Smooth muscle cell (in vitro differentiated cells): ENCODE results near the gene SYT5. TPM values are rescaled to one million over a fixed set of nuclear protein-coding genes. Genes with fewer than 3 reads are reported as not detected.

Source experiments
- DNase-seq: peaks from one replicate; lab custom pipeline; 2025; ENCODE audit not compliant: unreplicated experiment; lab: John Stamatoyannopoulos, UW
- H2AFZ ChIP-seq: fragments of 200-600 bp; sonication (generic); 2 replicates; pipeline ENCODE4 v1.6.0; 2016; ENCODE audit warnings: antibody characterized with exemption, low read depth, mild to moderate bottlenecking
- H3F3A ChIP-seq: fragments of 200-600 bp; sonication (generic); 2 replicates; pipeline ENCODE4 v1.6.0; 2017; ENCODE audit warnings: antibody characterized with exemption, low read depth
- H3K27ac ChIP-seq: fragments of 200-600 bp; sonication (generic); 2 replicates; pipeline ENCODE4 v1.5.1; 2016; ENCODE audit warnings: low read depth, mild to moderate bottlenecking
- H3K27me3 ChIP-seq: fragments of 200-600 bp; sonication (generic); 2 replicates; pipeline ENCODE4 v1.6.1; 2016; ENCODE audit warnings: low read depth, mild to moderate bottlenecking
- H3K36me3 ChIP-seq: fragments of 200-600 bp; sonication (generic); 2 replicates; pipeline ENCODE4 v1.5.1; 2016; ENCODE audit warnings: low read depth
- H3K4me1 ChIP-seq: fragments of 200-600 bp; sonication (generic); 2 replicates; pipeline ENCODE4 v1.5.1; 2016; ENCODE audit warnings: low read depth
- H3K4me2 ChIP-seq: fragments of 200-600 bp; sonication (generic); 2 replicates; pipeline ENCODE4 v1.6.0; 2016; ENCODE audit warnings: mild to moderate bottlenecking
- H3K4me3 ChIP-seq: fragments of 200-600 bp; sonication (generic); 2 replicates; pipeline ENCODE4 v1.5.1; 2016; ENCODE audit warnings: mild to moderate bottlenecking
- H3K79me2 ChIP-seq: fragments of 200-600 bp; sonication (generic); 2 replicates; pipeline ENCODE4 v1.6.0; 2016; ENCODE audit warnings: low read depth, mild to moderate bottlenecking
- H3K9ac ChIP-seq: fragments of 200-600 bp; sonication (generic); 2 replicates; pipeline ENCODE4 v1.6.0; 2016; ENCODE audit warnings: low read depth
- H3K9me3 ChIP-seq: fragments of 200-600 bp; sonication (generic); replicated peaks from 2 replicates; pipeline ENCODE4 v1.5.1; 2016; ENCODE audit warnings: low read depth
- H4K20me1 ChIP-seq: fragments of 200-600 bp; sonication (generic); 2 replicates; pipeline ENCODE4 v1.6.0; 2016; ENCODE audit warnings: low read depth
- CTCF ChIP-seq: fragments of 200-600 bp; sonication (generic); IDR thresholded peaks from 2 replicates; pipeline ENCODE4 v1.5.1; 2017; ENCODE audit warnings: borderline replicate concordance, mild to moderate bottlenecking, antibody characterized with exemption; ENCODE audit not compliant: insufficient read depth, poor library complexity, severe bottlenecking
- WGBS: methylation state at CpG from one replicate; pipeline ENCODE4 v1.1.7; 2016; ENCODE audit warnings: low lambda C conversion rate; 5-methylcytosine and 5-hydroxymethylcytosine counted together
- polyA plus RNA-seq: library from polyadenylated mRNA; unstranded; fragments of >200 nt; fragmentation: Nextera tagmentation; extraction: Ambion mirVana; gene quantifications from 2 replicates; pipeline ENCODE4 v1.2.1, GENCODE V29; 2016
- total RNA-seq: library from RNA; depleted of rRNA; stranded (reverse); fragments of >200 nt; gene quantifications from 2 replicates; pipeline ENCODE4 v1.2.3, GENCODE V29; 2014

The SYT5 gene
- total and polyA plus RNA-seq, 2 experiments from 2014 or later = not detected

- Histone ChIP-seq H3K9ac (no peak overlapping the region), H4K20me1 (no peaks in the 10 kb centered on the region), H3K4me3 (no peak overlapping the region), H3K9me3 (no peaks in the 10 kb centered on the region), H3K36me3 (no peaks in the 10 kb centered on the region), H3K79me2 (no peaks in the 10 kb centered on the region), H3K4me1 (no peaks in the 10 kb centered on the region), H2AFZ (no peak overlapping the region), H3K4me2 (no peak overlapping the region), H3K27me3 (peaks cover 62% of the 10 kb centered on the region), H3F3A (no peaks in the 10 kb centered on the region), H3K27ac (no peak overlapping the region)
- TF ChIP-seq CTCF = no peak
- DNase-seq = no peak
- WGBS = 83% methylated on average over 41 of the region's 43 CpGs
Observed at GRCh38 chr19:55175117-55175867, 4.8 kb downstream of the SYT5 start.

- DNase-seq = no peak
- Histone ChIP-seq H2AFZ (no peak overlapping the region), H3K36me3 (no peaks in the 10 kb centered on the region), H4K20me1 (no peaks in the 10 kb centered on the region), H3K27me3 (peaks cover 64% of the 10 kb centered on the region), H3K9me3 (no peaks in the 10 kb centered on the region), H3K4me2 (no peak overlapping the region), H3K9ac (no peak overlapping the region), H3K79me2 (no peaks in the 10 kb centered on the region), H3K4me1 (no peaks in the 10 kb centered on the region), H3K27ac (no peak overlapping the region), H3K4me3 (no peak overlapping the region), H3F3A (no peaks in the 10 kb centered on the region)
- 71% methylated on average over 17 of the region's 21 CpGs for WGBS
- no peak for TF ChIP-seq CTCF
Observed at GRCh38 chr19:55174425-55175116, 5.5 kb downstream of the SYT5 start.

GRCh38 chr19:55173714-55174409, 6.2 kb downstream of the SYT5 start:
- H3K27me3 ChIP-seq = peaks cover 68% of the 10 kb centered on the region
- no peak overlapping the region for H3K27ac ChIP-seq
- H3K4me3 ChIP-seq = peak overlapping the region; percentile 50
- no peak for TF ChIP-seq CTCF
- DNase-seq = peak; percentile 14
- peak overlapping the region; percentile 82 for H2AFZ ChIP-seq
- H3F3A ChIP-seq = no peaks in the 10 kb centered on the region
- WGBS = 1% methylated on average over 23 of the region's 37 CpGs
- H3K9ac ChIP-seq = no peak overlapping the region
- H3K9me3 ChIP-seq = no peaks in the 10 kb centered on the region
- peak overlapping the region; percentile 95 for H3K4me2 ChIP-seq
- H3K4me1 ChIP-seq = no peaks in the 10 kb centered on the region
- H4K20me1 ChIP-seq = no peaks in the 10 kb centered on the region
- no peaks in the 10 kb centered on the region for H3K79me2 ChIP-seq
- H3K36me3 ChIP-seq = no peaks in the 10 kb centered on the region
